ENCODE data around the gene RNASEH1. TPM values are rescaled to one million over a fixed set of nuclear protein-coding genes. Genes with fewer than 3 reads are reported as not detected.

Gene RNASEH1
- 29.3 and 29.7 TPM in 2 replicates for total RNA-seq

- intact Hi-C loops (cut with micrococcal nuclease), result loop anchor here (1.0 to 10.0 kb wide), 6 partner anchors 17 to 334 kb away; partner anchors contain the start of genes ADI1, EIPR1 and RPS7
Measured at GRCh38 chr2:3558205-3559014, at the start of gene RNASEH1. Gene RNASEH1 (minus strand): TSS chr2:3558333. CDS start chr2:3558260, 73 bp downstream.

- intact Hi-C loops (cut with micrococcal nuclease), result loop anchor here (5.0 kb wide), 1 partner anchor 46 kb away; no protein-coding TSS in a partner anchor
Measured at GRCh38 chr2:3606370-3607201, 48.5 kb upstream of the RNASEH1 start.

- intact Hi-C loops (cut with micrococcal nuclease), result loop anchor here (5.0 kb wide), 1 partner anchor 46 kb away; no protein-coding TSS in a partner anchor
Measured at GRCh38 chr2:3606028-3606369, 47.9 kb upstream of the RNASEH1 start.

GRCh38 chr2:3604991-3605961, 47.1 kb upstream of the RNASEH1 start:
- intact Hi-C loops (cut with micrococcal nuclease), result loop anchor here (1.0 to 5.0 kb wide), 2 partner anchors 47 kb away; partner anchors contain the start of gene RNASEH1

GRCh38 chr2:3604207-3604877, 46.2 kb upstream of the RNASEH1 start:
- intact Hi-C loops (cut with micrococcal nuclease), result no loop called here

- intact Hi-C loops (cut with micrococcal nuclease), result no loop called here
Measured at GRCh38 chr2:3603536-3604206, 45.5 kb upstream of the RNASEH1 start.

- intact Hi-C loops (cut with micrococcal nuclease), result no loop called here
Measured at GRCh38 chr2:3602553-3603339, 44.6 kb upstream of the RNASEH1 start.

- intact Hi-C loops (cut with micrococcal nuclease), result no loop called here
Measured at GRCh38 chr2:3601561-3602271, 43.6 kb upstream of the RNASEH1 start.

GRCh38 chr2:3600256-3600855, 42.2 kb upstream of the RNASEH1 start:
- intact Hi-C loops (cut with micrococcal nuclease), result no loop called here

GRCh38 chr2:3598912-3599854, 41.0 kb upstream of the RNASEH1 start:
- intact Hi-C loops (cut with micrococcal nuclease), result no loop called here

GRCh38 chr2:3598197-3598910, 40.2 kb upstream of the RNASEH1 start:
- intact Hi-C loops (cut with micrococcal nuclease), result no loop called here

- intact Hi-C loops (cut with micrococcal nuclease), result no loop called here
Measured at GRCh38 chr2:3597567-3597966, 39.4 kb upstream of the RNASEH1 start.

GRCh38 chr2:3596901-3597417, 38.8 kb upstream of the RNASEH1 start:
- intact Hi-C loops (cut with micrococcal nuclease), result no loop called here

GRCh38 chr2:3595985-3596384, 37.9 kb upstream of the RNASEH1 start:
- intact Hi-C loops (cut with micrococcal nuclease), result no loop called here

- intact Hi-C loops (cut with micrococcal nuclease), result no loop called here
Measured at GRCh38 chr2:3595404-3595803, 37.3 kb upstream of the RNASEH1 start.

Data from T-helper 2 cell treated with Interferon-gamma antibody and Interleukin-4, amounts not matched to agents 100 ng/mL and 5 ng/mL, for 36 hours (primary cell).